Liver (tissue), 3 donors: ENCODE results near the gene YAF2.

Experiments used
- CTCF ChIP-seq: fragments of 150-350 bp; IDR thresholded peaks from 2 replicates; pipeline ENCODE4 v1.5.1; 2017; ENCODE audit warnings: improper control_type of control experiment, low read depth, low read length; ENCODE audit not compliant: missing input control
- FOXA1 ChIP-seq: IDR thresholded peaks from 2 replicates; pipeline ENCODE4 v1.6.1; 2016; ENCODE audit warnings: antibody characterized with exemption
- FOXA2 ChIP-seq: IDR thresholded peaks from 2 replicates; pipeline ENCODE4 v1.6.1; 2016; ENCODE audit warnings: antibody characterized with exemption
- GABPA ChIP-seq, 2 donors: IDR thresholded peaks in 1 of 2; conservative IDR thresholded peaks in 1 of 2; 2 replicates each; pipeline ENCODE4 v1.6.1; 2016; ENCODE audit warnings: antibody characterized with exemption in 2 of 2, mild to moderate bottlenecking in 1 of 2, moderate library complexity in 1 of 2
- JUND ChIP-seq, 2 donors: IDR thresholded peaks; 2 replicates each; pipeline ENCODE4 v1.6.1; 2016; ENCODE audit warnings: antibody characterized with exemption in 2 of 2
- MAX ChIP-seq: IDR thresholded peaks from 2 replicates; pipeline ENCODE4 v1.6.1; 2016; ENCODE audit warnings: antibody characterized with exemption
- SP1 ChIP-seq: IDR thresholded peaks from 2 replicates; pipeline ENCODE4 v1.6.1; 2018; ENCODE audit warnings: antibody characterized with exemption, mild to moderate bottlenecking
- TAF1 ChIP-seq: conservative IDR thresholded peaks from 2 replicates; pipeline ENCODE4 v1.6.1; 2016; ENCODE audit warnings: antibody characterized with exemption, mild to moderate bottlenecking
- ZBTB33 ChIP-seq: IDR thresholded peaks from 2 replicates; pipeline ENCODE4 v1.6.1; 2016; ENCODE audit warnings: antibody characterized with exemption
- donor health status: healthy.
- donor health status: healthy.

GRCh38 chr12:42262271-42262670, 24.2 kb upstream of the YAF2 start:
- TF ChIP-seq CTCF (no peak), MAX (no peak), SP1 (no peak), JUND (IDR thresholded peaks at IDR 0.05) (no peak), TAF1 (no peak), FOXA2 (no peak), GABPA (IDR thresholded peaks at IDR 0.05 in 1 of 2, conservative IDR thresholded peaks at IDR 0.05 in 1 of 2) (no peak), FOXA1 (no peak), ZBTB33 (no peak)
